ENCODE measurements around the gene B4GALT1.

B4GALT1 gene

DNA sequence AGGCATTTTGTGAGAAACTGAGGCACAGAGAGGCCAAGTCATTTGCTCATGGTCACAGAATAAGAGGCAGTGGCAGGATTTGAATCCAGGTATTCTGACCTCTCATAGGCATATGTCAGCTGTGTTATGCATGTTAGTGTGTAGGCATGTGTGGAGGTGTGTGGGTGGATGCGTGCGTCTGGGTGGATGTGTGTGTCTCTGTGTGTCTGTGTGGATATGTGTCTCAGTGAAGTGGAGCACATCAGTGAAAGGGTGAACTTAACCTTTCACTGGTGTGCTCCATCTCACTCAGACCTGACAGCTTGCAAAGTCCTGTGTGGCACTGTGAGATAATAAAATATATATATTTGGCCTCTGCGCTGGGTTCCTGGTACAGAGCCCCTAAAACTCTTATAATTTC is 58.7 kb downstream of the B4GALT1 start:
- no peak for DNase-seq (ENCODE audit: low read depth)
- no peak overlapping the region for H3K4me3 ChIP-seq (ENCODE audit: low read length)
- TF ChIP-seq, protein P1, sequence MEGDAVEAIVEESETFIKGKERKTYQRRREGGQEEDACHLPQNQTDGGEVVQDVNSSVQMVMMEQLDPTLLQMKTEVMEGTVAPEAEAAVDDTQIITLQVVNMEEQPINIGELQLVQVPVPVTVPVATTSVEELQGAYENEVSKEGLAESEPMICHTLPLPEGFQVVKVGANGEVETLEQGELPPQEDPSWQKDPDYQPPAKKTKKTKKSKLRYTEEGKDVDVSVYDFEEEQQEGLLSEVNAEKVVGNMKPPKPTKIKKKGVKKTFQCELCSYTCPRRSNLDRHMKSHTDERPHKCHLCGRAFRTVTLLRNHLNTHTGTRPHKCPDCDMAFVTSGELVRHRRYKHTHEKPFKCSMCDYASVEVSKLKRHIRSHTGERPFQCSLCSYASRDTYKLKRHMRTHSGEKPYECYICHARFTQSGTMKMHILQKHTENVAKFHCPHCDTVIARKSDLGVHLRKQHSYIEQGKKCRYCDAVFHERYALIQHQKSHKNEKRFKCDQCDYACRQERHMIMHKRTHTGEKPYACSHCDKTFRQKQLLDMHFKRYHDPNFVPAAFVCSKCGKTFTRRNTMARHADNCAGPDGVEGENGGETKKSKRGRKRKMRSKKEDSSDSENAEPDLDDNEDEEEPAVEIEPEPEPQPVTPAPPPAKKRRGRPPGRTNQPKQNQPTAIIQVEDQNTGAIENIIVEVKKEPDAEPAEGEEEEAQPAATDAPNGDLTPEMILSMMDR (IDR thresholded peaks at IDR 0.05; ENCODE audit: insufficient read depth, low read depth, low read length, missing control alignments) = no peak

DNA sequence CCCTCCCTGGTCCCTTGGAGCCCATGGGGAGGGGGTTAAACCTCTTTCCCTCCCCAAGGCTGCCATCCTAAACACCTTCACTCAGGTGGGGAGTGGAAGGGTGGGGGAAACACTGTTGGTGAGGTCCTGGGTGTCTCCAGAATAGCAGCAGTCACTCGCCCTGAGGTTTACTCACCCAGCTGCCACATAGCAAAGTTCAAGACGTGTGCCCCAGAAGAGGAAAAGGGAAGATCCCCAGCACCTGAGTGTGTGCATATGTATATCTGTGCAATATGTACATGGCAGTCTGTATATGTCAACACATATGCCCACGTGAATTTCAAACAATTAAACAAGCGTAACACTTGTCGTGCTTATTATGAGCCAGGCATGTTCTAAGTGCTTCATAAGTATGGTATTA is 59.4 kb downstream of the B4GALT1 start:
- no peak for DNase-seq (ENCODE audit: low read depth)
- H3K4me3 ChIP-seq (ENCODE audit: low read length) = no peak overlapping the region
- TF ChIP-seq, protein P1 (IDR thresholded peaks at IDR 0.05; ENCODE audit: insufficient read depth, low read depth, low read length, missing control alignments) = no peak

DNA sequence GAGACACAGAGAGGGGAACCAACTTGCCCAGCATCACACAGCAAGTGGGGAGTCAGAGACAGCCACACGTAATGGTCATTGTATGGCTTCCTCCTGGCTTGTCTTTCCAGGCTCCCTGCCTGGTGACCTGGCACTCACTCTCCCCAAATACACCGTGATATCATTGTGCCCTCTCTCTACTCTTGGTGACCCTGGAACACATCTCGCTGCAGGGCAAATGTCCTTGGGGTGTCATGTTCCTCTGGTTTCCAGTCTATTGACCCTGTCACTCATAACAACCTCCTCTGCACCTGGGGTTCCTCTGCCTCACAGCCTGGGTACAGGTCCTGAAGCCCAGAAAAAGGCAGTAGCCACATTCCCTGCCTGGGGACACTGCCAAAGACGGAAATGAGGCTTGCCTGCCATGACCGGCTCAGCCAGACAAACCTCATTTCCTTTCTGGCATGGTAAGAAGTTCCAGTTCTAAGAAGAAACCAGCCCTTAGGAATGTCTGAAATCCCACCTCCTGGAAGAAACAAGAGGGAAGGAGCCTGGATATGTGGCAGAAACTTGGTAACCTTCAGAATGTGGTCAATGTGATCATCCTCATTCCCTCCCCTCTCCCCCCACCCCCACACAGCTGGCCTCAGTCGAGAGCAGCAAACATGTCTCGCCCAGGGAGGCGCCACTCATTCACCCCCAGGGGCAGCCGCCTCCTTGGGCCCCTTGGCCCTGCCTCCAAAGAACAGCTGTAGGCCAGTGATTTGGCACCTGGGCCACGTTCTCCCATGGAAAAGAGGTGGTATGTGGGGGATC is 60.1 kb downstream of the B4GALT1 start:
- DNase-seq (ENCODE audit: low read depth) = peak; percentile 73
- TF ChIP-seq, protein P1 (IDR thresholded peaks at IDR 0.05; ENCODE audit: insufficient read depth, low read depth, low read length, missing control alignments) = no peak
- no peak overlapping the region for H3K4me3 ChIP-seq (ENCODE audit: low read length)

DNA sequence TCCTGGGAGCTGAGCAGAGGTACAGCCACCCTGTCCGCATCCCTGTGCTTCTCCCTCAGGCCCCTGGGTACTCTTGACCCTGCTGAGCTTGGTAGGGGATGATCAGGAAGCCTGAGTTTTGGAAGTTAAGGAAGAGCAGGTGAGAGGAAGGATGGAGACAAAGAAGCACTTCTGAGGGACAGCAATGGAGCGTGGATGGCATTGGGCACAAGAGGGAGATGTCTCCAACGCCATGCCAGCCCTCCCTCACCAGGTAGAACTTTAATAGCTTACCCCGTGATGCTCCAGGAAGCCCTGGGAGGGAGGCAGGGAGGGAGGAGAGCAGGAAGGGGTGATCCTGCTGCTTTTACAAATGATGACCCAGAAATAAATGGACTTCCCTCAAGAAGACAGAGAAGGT is 60.8 kb downstream of the B4GALT1 start:
- H3K4me3 ChIP-seq (ENCODE audit: low read length) = no peak overlapping the region
- DNase-seq (ENCODE audit: low read depth) = no peak
- TF ChIP-seq, protein P1 (IDR thresholded peaks at IDR 0.05; ENCODE audit: insufficient read depth, low read depth, low read length, missing control alignments) = no peak

DNA sequence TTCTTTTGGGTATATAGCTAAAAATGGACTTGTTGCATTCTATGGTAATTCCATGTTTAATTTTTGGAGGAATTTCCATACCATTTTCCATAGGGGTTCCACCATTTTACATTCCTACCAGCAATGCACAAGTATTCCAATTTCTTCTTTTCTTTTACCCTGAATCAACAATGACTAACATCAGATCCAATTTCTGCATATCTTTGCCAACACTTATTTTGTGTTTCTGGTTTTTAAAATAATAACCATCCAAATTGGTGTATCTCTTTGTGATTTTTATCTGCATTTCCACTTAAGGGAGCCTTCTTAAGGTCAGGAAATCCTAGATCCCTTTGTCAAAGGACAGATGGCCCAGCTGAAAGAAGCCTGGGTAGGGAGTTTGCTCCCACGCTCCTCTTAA is 61.2 kb downstream of the B4GALT1 start:
- DNase-seq (ENCODE audit: low read depth) = no peak
- TF ChIP-seq, protein P1 (IDR thresholded peaks at IDR 0.05; ENCODE audit: insufficient read depth, low read depth, low read length, missing control alignments) = no peak
- no peak overlapping the region for H3K4me3 ChIP-seq (ENCODE audit: low read length)

DNA sequence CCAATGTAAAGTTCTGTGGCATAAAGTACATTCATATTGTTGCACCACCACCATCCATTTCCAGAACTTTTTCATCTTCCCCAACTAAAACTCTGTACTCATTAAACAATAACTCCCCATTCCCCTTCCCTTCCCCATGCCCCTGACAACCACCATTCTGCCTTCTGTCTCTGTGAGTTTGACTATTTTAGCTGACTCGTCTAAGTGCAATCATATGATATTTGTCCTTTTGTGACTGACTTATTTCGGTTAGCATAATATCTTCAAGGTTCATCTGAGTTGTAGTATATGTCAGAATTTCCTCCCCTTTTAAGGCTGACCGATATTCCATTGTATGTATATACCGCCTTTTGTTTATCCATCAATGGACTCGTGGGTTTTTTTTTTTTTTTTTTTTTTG is 61.6 kb downstream of the B4GALT1 start:
- no peak overlapping the region for H3K4me3 ChIP-seq (ENCODE audit: low read length)
- DNase-seq (ENCODE audit: low read depth) = no peak
- TF ChIP-seq, protein P1 (IDR thresholded peaks at IDR 0.05; ENCODE audit: insufficient read depth, low read depth, low read length, missing control alignments) = no peak

DNA sequence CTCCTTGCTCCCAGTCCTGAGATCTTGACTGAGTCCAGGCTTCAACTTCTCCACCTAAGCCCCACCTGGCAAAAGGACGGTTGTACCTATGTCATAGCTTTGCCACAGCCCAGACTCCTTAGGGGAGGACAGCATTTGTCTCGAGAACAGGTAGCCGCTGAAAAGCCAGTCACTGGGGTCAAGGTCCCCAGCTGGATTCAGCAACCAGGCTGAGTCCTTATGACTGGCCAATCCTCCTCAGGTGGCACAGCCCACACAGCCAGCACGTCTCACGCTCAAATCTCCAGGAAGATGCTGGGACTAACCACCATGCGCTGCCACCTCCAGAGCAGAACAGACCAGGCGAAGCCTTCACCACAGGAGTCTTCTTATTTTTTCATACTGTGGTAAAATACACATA is 62.7 kb downstream of the B4GALT1 start:
- TF ChIP-seq, protein P1 (IDR thresholded peaks at IDR 0.05; ENCODE audit: insufficient read depth, low read depth, low read length, missing control alignments) = no peak
- no peak overlapping the region for H3K4me3 ChIP-seq (ENCODE audit: low read length)
- DNase-seq (ENCODE audit: low read depth) = no peak
